Measurements from ENCODE around the gene APBB1IP.

GRCh38 chr10:26422977-26423376 lies 15.2 kb upstream of the APBB1IP start:
- no peak for TF ChIP-seq CTCF (IDR thresholded peaks at IDR 0.05)
- no peak for TF ChIP-seq POLR2A (IDR thresholded peaks at IDR 0.05)
